ENCODE results near the gene NPR1.
A peak's percentile ranks its signal among the peaks of the same experiment; 100 is the strongest.

The NPR1 gene

DNA sequence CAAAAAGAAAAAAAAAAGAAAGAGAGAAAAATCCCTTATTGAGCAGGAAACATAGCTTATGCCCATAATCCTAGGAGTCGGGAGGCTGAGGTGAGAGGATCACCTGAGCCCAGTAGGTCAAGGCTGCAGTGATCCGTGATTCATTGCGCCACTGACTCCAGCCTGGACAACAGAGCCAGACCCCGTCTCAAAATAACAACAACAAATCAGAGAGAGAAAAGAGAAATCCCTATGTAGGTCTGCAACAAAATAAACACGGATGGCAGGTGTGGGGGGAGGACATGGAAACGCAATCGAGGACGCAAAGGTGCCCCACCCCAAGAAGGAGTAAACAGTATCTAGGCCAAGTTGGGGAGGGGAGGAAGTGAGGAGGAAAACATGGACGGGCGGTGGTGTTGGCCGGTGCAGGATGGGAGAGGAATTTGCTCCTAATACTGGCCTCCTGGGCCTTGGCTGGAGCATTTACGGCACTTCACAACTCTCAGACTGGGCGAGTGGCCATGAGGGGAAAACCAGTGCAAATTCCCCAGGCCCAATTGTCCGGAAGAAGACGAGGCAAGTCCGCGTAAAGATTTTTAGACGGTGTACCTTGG is 45.2 kb upstream of the NPR1 start:
- peak overlapping the region; percentile 27 for H3K4me3 ChIP-seq (ENCODE audit: low read depth, low read length)
- no peak for DNase-seq (ENCODE audit: low read depth)
- TF ChIP-seq, protein P1, sequence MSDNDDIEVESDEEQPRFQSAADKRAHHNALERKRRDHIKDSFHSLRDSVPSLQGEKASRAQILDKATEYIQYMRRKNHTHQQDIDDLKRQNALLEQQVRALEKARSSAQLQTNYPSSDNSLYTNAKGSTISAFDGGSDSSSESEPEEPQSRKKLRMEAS (IDR thresholded peaks at IDR 0.05; ENCODE audit: low read depth, low read length): no peak
- no peak for TF ChIP-seq POLR2A (IDR thresholded peaks at IDR 0.05; ENCODE audit: extremely low read depth, insufficient read length)
- TF ChIP-seq, protein P2, sequence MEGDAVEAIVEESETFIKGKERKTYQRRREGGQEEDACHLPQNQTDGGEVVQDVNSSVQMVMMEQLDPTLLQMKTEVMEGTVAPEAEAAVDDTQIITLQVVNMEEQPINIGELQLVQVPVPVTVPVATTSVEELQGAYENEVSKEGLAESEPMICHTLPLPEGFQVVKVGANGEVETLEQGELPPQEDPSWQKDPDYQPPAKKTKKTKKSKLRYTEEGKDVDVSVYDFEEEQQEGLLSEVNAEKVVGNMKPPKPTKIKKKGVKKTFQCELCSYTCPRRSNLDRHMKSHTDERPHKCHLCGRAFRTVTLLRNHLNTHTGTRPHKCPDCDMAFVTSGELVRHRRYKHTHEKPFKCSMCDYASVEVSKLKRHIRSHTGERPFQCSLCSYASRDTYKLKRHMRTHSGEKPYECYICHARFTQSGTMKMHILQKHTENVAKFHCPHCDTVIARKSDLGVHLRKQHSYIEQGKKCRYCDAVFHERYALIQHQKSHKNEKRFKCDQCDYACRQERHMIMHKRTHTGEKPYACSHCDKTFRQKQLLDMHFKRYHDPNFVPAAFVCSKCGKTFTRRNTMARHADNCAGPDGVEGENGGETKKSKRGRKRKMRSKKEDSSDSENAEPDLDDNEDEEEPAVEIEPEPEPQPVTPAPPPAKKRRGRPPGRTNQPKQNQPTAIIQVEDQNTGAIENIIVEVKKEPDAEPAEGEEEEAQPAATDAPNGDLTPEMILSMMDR (IDR thresholded peaks at IDR 0.05; ENCODE audit: low read depth, low read length): no peak
- no peak for TF ChIP-seq MYC (IDR thresholded peaks at IDR 0.05; ENCODE audit: low read depth, low read length)

DNA sequence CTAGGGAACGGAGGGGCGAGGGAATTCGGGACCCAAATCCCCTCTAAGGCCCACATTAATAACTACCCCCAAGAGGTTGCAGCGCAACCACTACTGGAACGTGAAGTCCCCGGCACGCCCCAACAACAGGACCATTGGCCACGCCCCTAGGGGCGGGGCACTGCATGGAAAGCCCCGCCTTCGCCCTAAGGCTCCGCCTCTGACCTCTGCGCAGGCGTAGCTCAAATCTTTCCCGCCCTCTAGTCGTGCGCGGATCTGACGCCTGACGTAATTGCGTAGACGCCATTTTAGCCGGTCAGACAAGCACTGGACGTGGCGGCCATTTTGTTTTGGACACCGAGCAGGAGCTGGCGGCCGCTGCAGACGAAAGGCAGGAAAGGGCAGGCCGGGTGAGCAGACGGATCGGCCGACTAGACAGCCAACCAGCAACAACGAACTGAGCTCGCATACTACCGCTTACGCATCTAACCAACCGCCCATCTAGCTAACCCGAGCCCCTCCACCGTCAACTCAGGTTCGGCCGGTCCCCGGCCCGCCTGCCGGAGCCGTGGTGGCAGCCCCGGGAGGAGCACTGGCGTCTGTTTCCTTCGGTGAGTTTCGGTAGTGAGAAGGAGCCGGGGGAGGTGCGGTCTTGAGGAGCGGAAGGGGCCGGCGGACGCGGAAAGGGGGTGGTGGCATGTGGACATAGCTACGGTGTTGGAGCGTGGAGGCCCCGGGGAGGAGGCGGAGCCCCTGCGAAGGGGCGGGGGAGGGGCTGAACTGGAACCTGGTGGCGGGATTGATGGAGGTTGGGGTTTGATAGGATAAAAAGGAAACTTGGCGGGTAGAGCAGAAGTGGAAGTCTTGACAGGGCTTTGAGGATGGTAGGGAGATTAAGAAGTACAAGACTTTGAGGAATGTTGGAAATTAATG is 44.5 kb upstream of the NPR1 start, which contains the start of gene CHTOP:
Gene CHTOP (plus strand): TSS at position 313 of the 912 bp plus-strand sequence. CDS start 2,523 bp downstream, outside the sequence.
- TF ChIP-seq MYC (IDR thresholded peaks at IDR 0.05; ENCODE audit: low read depth, low read length): peak; percentile 86
- TF ChIP-seq, protein P1 (IDR thresholded peaks at IDR 0.05; ENCODE audit: low read depth, low read length): peak; percentile 70
- TF ChIP-seq, protein P2 (IDR thresholded peaks at IDR 0.05; ENCODE audit: low read depth, low read length): no peak
- TF ChIP-seq POLR2A (IDR thresholded peaks at IDR 0.05; ENCODE audit: extremely low read depth, insufficient read length): peak; percentile 79
- DNase-seq (ENCODE audit: low read depth): peak; percentile 98
- peak within 1 kb of the TSS; percentile 97 for H3K4me3 ChIP-seq (ENCODE audit: low read depth, low read length)

DNA sequence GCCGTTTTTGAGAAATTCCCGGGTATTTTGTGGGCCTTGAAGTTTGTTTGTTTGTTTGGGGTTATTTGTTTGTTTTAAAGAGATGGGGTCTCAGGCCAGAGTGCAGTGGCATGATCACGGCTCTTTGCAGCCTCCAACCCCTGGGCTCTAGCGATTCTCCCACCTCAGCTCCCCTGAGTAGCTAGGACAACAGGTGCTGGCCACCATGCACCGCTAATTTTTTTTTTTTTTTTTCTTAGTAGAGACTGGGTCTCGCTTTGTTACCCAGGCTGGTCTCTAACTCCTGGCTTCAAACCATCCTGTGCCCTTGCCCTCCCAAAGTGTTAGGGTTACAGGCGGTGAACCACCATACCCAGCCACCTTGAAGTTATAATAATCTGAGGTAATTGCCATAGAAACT is 42.6 kb upstream of the NPR1 start:
- peak overlapping the region; percentile 44 for H3K4me3 ChIP-seq (ENCODE audit: low read depth, low read length)
- TF ChIP-seq POLR2A (IDR thresholded peaks at IDR 0.05; ENCODE audit: extremely low read depth, insufficient read length) (no peak), MYC (IDR thresholded peaks at IDR 0.05; ENCODE audit: low read depth, low read length) (no peak)
- TF ChIP-seq, protein P2 (IDR thresholded peaks at IDR 0.05; ENCODE audit: low read depth, low read length): no peak
- TF ChIP-seq, protein P1 (IDR thresholded peaks at IDR 0.05; ENCODE audit: low read depth, low read length): no peak
- no peak for DNase-seq (ENCODE audit: low read depth)

DNA sequence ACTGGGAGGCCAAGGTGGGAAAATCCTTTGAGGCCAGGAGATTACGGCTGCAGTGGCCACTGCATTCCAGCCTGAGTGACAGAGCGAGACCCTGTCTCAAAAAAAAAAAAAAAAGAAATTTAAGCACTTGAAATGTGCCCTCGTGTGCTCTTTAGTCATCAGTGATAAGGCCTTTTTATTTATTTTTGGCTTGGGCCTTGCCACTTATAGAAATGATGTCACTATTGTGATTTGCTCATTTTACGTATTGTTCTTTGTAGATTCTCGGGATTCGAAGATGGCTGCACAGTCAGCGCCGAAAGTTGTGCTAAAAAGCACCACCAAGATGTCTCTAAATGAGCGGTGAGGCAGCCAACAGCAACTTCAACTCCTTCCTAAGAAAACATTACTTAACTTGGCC is 42.2 kb upstream of the NPR1 start:
- TF ChIP-seq MYC (IDR thresholded peaks at IDR 0.05; ENCODE audit: low read depth, low read length) (no peak), POLR2A (IDR thresholded peaks at IDR 0.05; ENCODE audit: extremely low read depth, insufficient read length) (no peak)
- TF ChIP-seq, protein P1 (IDR thresholded peaks at IDR 0.05; ENCODE audit: low read depth, low read length): no peak
- TF ChIP-seq, protein P2 (IDR thresholded peaks at IDR 0.05; ENCODE audit: low read depth, low read length): no peak
- no peak for DNase-seq (ENCODE audit: low read depth)
- H3K4me3 ChIP-seq (ENCODE audit: low read depth, low read length): no peak overlapping the region

DNA sequence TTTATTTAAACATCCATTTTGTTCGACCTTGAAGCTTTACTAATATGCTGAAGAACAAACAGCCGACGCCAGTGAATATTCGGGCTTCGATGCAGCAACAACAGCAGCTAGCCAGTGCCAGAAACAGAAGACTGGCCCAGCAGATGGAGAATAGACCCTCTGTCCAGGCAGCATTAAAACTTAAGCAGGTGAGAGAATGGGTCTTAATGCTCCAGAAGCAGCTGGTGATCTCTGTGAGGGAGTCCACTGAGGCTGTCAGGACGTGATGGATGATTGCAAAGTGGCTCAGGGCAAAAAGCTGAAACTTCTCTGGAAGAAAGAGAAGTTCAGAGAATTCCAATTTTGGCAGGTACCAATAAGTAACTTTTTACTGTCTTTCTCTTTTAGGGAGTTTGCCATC is 40.2 kb upstream of the NPR1 start:
- H3K4me3 ChIP-seq (ENCODE audit: low read depth, low read length): no peak overlapping the region
- no peak for DNase-seq (ENCODE audit: low read depth)
- TF ChIP-seq, protein P1 (IDR thresholded peaks at IDR 0.05; ENCODE audit: low read depth, low read length): no peak
- TF ChIP-seq POLR2A (IDR thresholded peaks at IDR 0.05; ENCODE audit: extremely low read depth, insufficient read length): no peak
- TF ChIP-seq MYC (IDR thresholded peaks at IDR 0.05; ENCODE audit: low read depth, low read length): no peak
- TF ChIP-seq, protein P2 (IDR thresholded peaks at IDR 0.05; ENCODE audit: low read depth, low read length): no peak

Measured in NB4 (cell line).